A549 (cell line): ENCODE results near the gene RIPOR2. TPM values are rescaled to one million over a fixed set of nuclear protein-coding genes. Genes with fewer than 3 reads are reported as not detected.

Experiments
- ATAC-seq, 2 experiments: fragments of 200-7000 bp in 1 of 2; fragments of >200 bp in 1 of 2; cut with Nextera tagmentation in 1 of 2; cut with Tn5 transposase in 1 of 2; 3 replicates each; pipeline versions ENCODE4 v1.8.0 to v1.9.1; 2018 to 2020; ENCODE audit warnings: mild to moderate bottlenecking in 1 of 2, moderate library complexity in 1 of 2
- CTCF ChIA-PET: fragments of 300-600 bp; sonication (Branson Sonifier 250); formaldehyde crosslinking; extraction: SDS; loops from one replicate; lab custom pipeline; 2021; ENCODE audit warnings: antibody characterized with exemption, inconsistent platforms; lab: Yijun Ruan, JAX
- POLR2A ChIA-PET: fragments of 350-600 bp; formaldehyde crosslinking; extraction: SDS; loops from one replicate; lab custom pipeline; 2021; ENCODE audit warnings: antibody characterized with exemption, inconsistent platforms; lab: Yijun Ruan, JAX
- DNase-seq, 2 experiments: peaks; one replicate each; pipeline versions ENCODE4 v3.0.0 to v3.0.0-alpha.2; 2011 to 2016; ENCODE audit warnings: low read depth in 1 of 2, low spot score in 1 of 2
- FAIRE-seq: peaks from 2 replicates; lab custom pipeline; 2011; peaks lifted over from hg19 to GRCh38; lab: Jason Lieb, UNC
- H3K27ac ChIP-seq, 2 experiments: fragments of >200 bp; sonication (Bioruptor Twin); formaldehyde crosslinking; 3 replicates each; pipeline ENCODE4 v1.5.1; 2016 to 2017
- H3K4me1 ChIP-seq: fragments of >200 bp; sonication (Bioruptor Twin); formaldehyde crosslinking; 3 replicates; pipeline ENCODE4 v1.6.1; 2016
- H3K4me2 ChIP-seq: fragments of >200 bp; sonication (Bioruptor Twin); formaldehyde crosslinking; 3 replicates; pipeline ENCODE4 v1.6.1; 2016
- H3K4me3 ChIP-seq: fragments of >200 bp; sonication (Bioruptor Twin); formaldehyde crosslinking; 3 replicates; pipeline ENCODE4 v1.5.1; 2016
- H3K9me3 ChIP-seq: fragments of >200 bp; sonication (Bioruptor Twin); formaldehyde crosslinking; 3 replicates; pipeline ENCODE4 v1.6.1; 2016
- ATOH8 ChIP-seq: fragments of 250-450 bp; sonication (Bioruptor Pico); IDR thresholded peaks from 2 replicates; pipeline ENCODE4 v1.5.0; 2020; ENCODE audit warnings: low read depth, mild to moderate bottlenecking, moderate library complexity
- BHLHE40 ChIP-seq: IDR thresholded peaks from 2 replicates; pipeline ENCODE4 v1.6.1; 2012; ENCODE audit warnings: low read depth, low read length, inconsistent platforms
- CBX2 ChIP-seq: fragments of 200-600 bp; sonication (generic); IDR thresholded peaks from 2 replicates; pipeline ENCODE4 v1.6.1; 2016; ENCODE audit warnings: low read depth, mild to moderate bottlenecking, borderline replicate concordance
- CHD4 ChIP-seq: fragments of 200-600 bp; sonication (generic); IDR thresholded peaks from 2 replicates; pipeline ENCODE4 v1.6.1; 2016; ENCODE audit warnings: antibody characterized with exemption, mild to moderate bottlenecking, borderline replicate concordance
- EP300 ChIP-seq, 2 experiments: fragments of >200 bp; sonication (Bioruptor Twin); formaldehyde crosslinking; IDR thresholded peaks; 2 replicates in 1 of 2; 3 replicates in 1 of 2; pipeline ENCODE4 v1.6.1; 2016 to 2017
- FOXS1 ChIP-seq: fragments of 250-450 bp; sonication (Bioruptor Pico); IDR thresholded peaks from 2 replicates; pipeline ENCODE4 v1.5.0; 2020; ENCODE audit warnings: mild to moderate bottlenecking, moderate library complexity
- HES2 ChIP-seq: fragments of >200 bp; sonication (Bioruptor Twin); formaldehyde crosslinking; IDR thresholded peaks from 2 replicates; pipeline ENCODE4 v1.6.1; 2016
- HMGXB4 ChIP-seq: fragments of 250-450 bp; sonication (Bioruptor Pico); IDR thresholded peaks from 2 replicates; pipeline ENCODE4 v1.5.0; 2021; ENCODE audit warnings: mild to moderate bottlenecking, moderate library complexity, borderline replicate concordance
- HOXA7 ChIP-seq: fragments of 250-450 bp; sonication (Bioruptor Pico); IDR thresholded peaks from 2 replicates; pipeline ENCODE4 v1.5.0; 2020; ENCODE audit warnings: mild to moderate bottlenecking, moderate library complexity
- JUN ChIP-seq, 2 experiments: fragments of >200 bp; sonication (Bioruptor Twin); formaldehyde crosslinking; IDR thresholded peaks; 2 replicates in 1 of 2; 3 replicates in 1 of 2; pipeline ENCODE4 v1.6.1; 2016 to 2017
- KDM1A ChIP-seq: fragments of 200-600 bp; sonication (generic); IDR thresholded peaks from 2 replicates; pipeline ENCODE4 v1.6.1; 2016; ENCODE audit warnings: low read depth, mild to moderate bottlenecking
- KDM5A ChIP-seq: fragments of 200-600 bp; sonication (generic); IDR thresholded peaks from 2 replicates; pipeline ENCODE4 v1.6.1; 2016; ENCODE audit warnings: antibody characterized with exemption, mild to moderate bottlenecking
- MYC ChIP-seq: IDR thresholded peaks from 2 replicates; pipeline ENCODE4 v1.6.1; 2012; ENCODE audit warnings: mild to moderate bottlenecking, inconsistent platforms, low read length, improper control_type of control experiment, borderline replicate concordance
- NFE2L2 ChIP-seq: fragments of 150-350 bp; conservative IDR thresholded peaks from 2 replicates; pipeline ENCODE4 v1.6.1; 2014; ENCODE audit warnings: low read length
- NPAS2 ChIP-seq: fragments of 250-450 bp; sonication (Bioruptor Pico); IDR thresholded peaks from 2 replicates; pipeline ENCODE4 v1.8.0; 2022; ENCODE audit warnings: mild to moderate bottlenecking, moderate library complexity, borderline replicate concordance
- PBX3 ChIP-seq: IDR thresholded peaks from 2 replicates; pipeline ENCODE4 v1.6.1; 2012
- POLR2A ChIP-seq: IDR thresholded peaks from 2 replicates; pipeline ENCODE4 v1.6.1; 2012; ENCODE audit warnings: mild to moderate bottlenecking, low read length
- RAD21 ChIP-seq, 2 experiments: fragments of >200 bp in 1 of 2; sonication (Bioruptor Twin) in 1 of 2; formaldehyde crosslinking in 1 of 2; IDR thresholded peaks in 1 of 2; conservative IDR thresholded peaks in 1 of 2; 2 replicates in 1 of 2; 3 replicates in 1 of 2; pipeline ENCODE4 v1.6.1; 2012 to 2018; ENCODE audit warnings: inconsistent platforms in 1 of 2
- RARB ChIP-seq: fragments of 250-450 bp; sonication (Bioruptor Pico); IDR thresholded peaks from 2 replicates; pipeline ENCODE4 v1.8.0; 2021; ENCODE audit warnings: mild to moderate bottlenecking, moderate library complexity
- RNF2 ChIP-seq: fragments of 200-600 bp; sonication (generic); IDR thresholded peaks from 2 replicates; pipeline ENCODE4 v1.6.1; 2016; ENCODE audit warnings: low read depth, mild to moderate bottlenecking, antibody characterized with exemption, moderate library complexity, borderline replicate concordance
- SREBF2 ChIP-seq: fragments of 450-650 bp; IDR thresholded peaks from 2 replicates; pipeline ENCODE4 v1.6.1; 2014; ENCODE audit warnings: mild to moderate bottlenecking, moderate library complexity
- TFCP2L1 ChIP-seq: fragments of 250-450 bp; sonication (Bioruptor Pico); IDR thresholded peaks from 2 replicates; pipeline ENCODE4 v1.5.0; 2021; ENCODE audit warnings: mild to moderate bottlenecking
- TP53 ChIP-seq: fragments of 250-450 bp; sonication (Bioruptor Pico); IDR thresholded peaks from 2 replicates; pipeline ENCODE4 v1.5.0; 2021; ENCODE audit warnings: mild to moderate bottlenecking, moderate library complexity
- ZC3H11A ChIP-seq: fragments of 450-650 bp; IDR thresholded peaks from 2 replicates; pipeline ENCODE4 v1.6.1; 2014; ENCODE audit warnings: antibody characterized with exemption, mild to moderate bottlenecking
- ZNF302 ChIP-seq: fragments of 250-450 bp; sonication (Bioruptor Pico); IDR thresholded peaks from 2 replicates; pipeline ENCODE4 v1.9.0; 2021; ENCODE audit warnings: inconsistent platforms, mild to moderate bottlenecking, moderate library complexity
- WGBS: methylation state at CpG from one replicate; pipeline ENCODE4 v1.1.6; 2017; ENCODE audit errors: missing lambda C conversion rate; 5-methylcytosine and 5-hydroxymethylcytosine counted together
- polyA plus RNA-seq, 4 experiments: library from polyadenylated mRNA; depleted of rRNA in 3 of 4; stranded (reverse); fragments of >200 nt; fragmentation: RNase III in 1 of 4; extraction: RNeasy Plus Mini Kit Qiagen cat#74134 plus additional on column Dnase treatment in 1 of 4; gene quantifications; 2 replicates in 3 of 4; 3 replicates in 1 of 4; pipeline ENCODE4 v1.2.3, GENCODE V29; 2011 to 2017

Gene RIPOR2
- polyA plus RNA-seq, 2 of the 4 experiments (the other 2 are of a cell fraction): 0.01 TPM; not detected in 1

- CTCF ChIA-PET: interaction anchor here (0.9 kb wide), 1 partner anchor 8 kb away, joined by 3 read pairs; no protein-coding TSS in a partner anchor
- TF ChIP-seq SREBF2 (no peak), RARB (no peak)
- H3K4me3 ChIP-seq: no peak overlapping the region
- WGBS: 92% methylated on average over 3 of the region's 3 CpGs
- H3K4me1 ChIP-seq: no peaks in the 10 kb centered on the region
- H3K9me3 ChIP-seq: no peaks in the 10 kb centered on the region
- no peak overlapping the region for H3K4me2 ChIP-seq
- H3K27ac ChIP-seq: no peak overlapping the region
- POLR2A ChIA-PET: no interaction called here
- FAIRE-seq: no peak
- no peak for DNase-seq
- ATAC-seq: no peak
Observed at GRCh38 chr6:24838081-24838480, 97.7 kb downstream of the RIPOR2 start.

GRCh38 chr6:24836109-24836508 is 99.7 kb downstream of the RIPOR2 start:
- no peak for FAIRE-seq
- CTCF ChIA-PET: no interaction called here
- TF ChIP-seq KDM5A (no peak), HOXA7 (CRISPR knock-in tag) (no peak), EP300 (IDR thresholded peaks at IDR 0.05) (no peak), TP53 (CRISPR knock-in tag) (no peak), TFCP2L1 (CRISPR knock-in tag) (no peak), KDM1A (no peak), ATOH8 (CRISPR knock-in tag) (no peak), BHLHE40 (no peak), MYC (no peak), ZNF302 (CRISPR knock-in tag) (no peak), NPAS2 (CRISPR knock-in tag) (no peak)
- TF ChIP-seq, all 56 proteins: peak for 0
- Histone ChIP-seq H3K4me2 (no peak overlapping the region), H3K4me3 (no peak overlapping the region), H3K27ac (no peak overlapping the region), H3K9me3 (no peaks in the 10 kb centered on the region), H3K4me1 (no peaks in the 10 kb centered on the region)
- ATAC-seq (no peak), DNase-seq (no peak)
- POLR2A ChIA-PET: no interaction called here
- 58% methylated on average over 2 of the region's 2 CpGs for WGBS

- FAIRE-seq (no peak), DNase-seq (no peak), ATAC-seq (no peak)
- Histone ChIP-seq H3K9me3 (no peaks in the 10 kb centered on the region), H3K4me3 (no peak overlapping the region), H3K4me2 (no peak overlapping the region), H3K27ac (no peak overlapping the region), H3K4me1 (no peaks in the 10 kb centered on the region)
- TF ChIP-seq ZNF302 (CRISPR knock-in tag) (no peak), POLR2A (no peak), TFCP2L1 (CRISPR knock-in tag) (no peak), NFE2L2 (no peak), FOXS1 (CRISPR knock-in tag) (no peak), CBX2 (no peak), PBX3 (no peak), CHD4 (no peak), RNF2 (no peak), HMGXB4 (no peak), HES2 (no peak), ZC3H11A (no peak), RAD21 (conservative IDR thresholded peaks at IDR 0.05 in 1 of 2, IDR thresholded peaks at IDR 0.05 in 1 of 2) (no peak), JUN (IDR thresholded peaks at IDR 0.05) (no peak)
- CTCF ChIA-PET: interaction anchor here (1.3 kb wide), 1 partner anchor 11 kb away, joined by 3 read pairs; no protein-coding TSS in a partner anchor
- POLR2A ChIA-PET: no interaction called here
- WGBS: 53% methylated on average over 4 of the region's 4 CpGs
Observed at GRCh38 chr6:24833711-24834386, 101.9 kb downstream of the RIPOR2 start.
